ENCODE measurements around the gene GRN.

Gene GRN

DNA sequence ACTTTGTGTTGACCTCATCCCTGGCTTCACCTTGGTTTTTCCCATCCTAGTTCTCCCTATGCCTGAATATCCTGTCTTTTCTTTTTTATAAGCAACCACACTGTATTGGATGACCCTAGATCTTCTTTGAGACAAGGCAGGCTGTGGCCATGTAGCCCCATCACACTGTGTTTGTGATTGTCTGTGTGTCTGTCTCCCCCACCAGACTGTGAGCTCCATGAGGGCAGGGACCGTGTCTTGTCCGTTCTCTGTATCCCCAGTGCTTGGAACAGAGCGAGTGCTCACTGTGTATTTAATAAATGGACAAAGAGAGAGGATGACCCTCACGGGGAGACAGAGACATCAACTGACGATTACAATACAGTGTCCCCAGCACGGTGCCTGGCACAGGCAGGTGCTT is 27.6 kb upstream of the GRN start:
- Mint-ChIP-seq H3K4me3 (peak overlapping the region in 2 of 3 experiments; percentile 17 to 48), H3K27ac (no peak overlapping the region), H3K9me3 (peaks cover 4% of the 10 kb centered on the region), H3K36me3 (ENCODE audit: low read depth) (peaks cover 5% of the 10 kb centered on the region), H3K4me1 (peaks cover 9% of the 10 kb centered on the region), H3K27me3 (ENCODE audit: low read depth) (peaks cover 71% of the 10 kb centered on the region)
- TF ChIP-seq, protein P1, sequence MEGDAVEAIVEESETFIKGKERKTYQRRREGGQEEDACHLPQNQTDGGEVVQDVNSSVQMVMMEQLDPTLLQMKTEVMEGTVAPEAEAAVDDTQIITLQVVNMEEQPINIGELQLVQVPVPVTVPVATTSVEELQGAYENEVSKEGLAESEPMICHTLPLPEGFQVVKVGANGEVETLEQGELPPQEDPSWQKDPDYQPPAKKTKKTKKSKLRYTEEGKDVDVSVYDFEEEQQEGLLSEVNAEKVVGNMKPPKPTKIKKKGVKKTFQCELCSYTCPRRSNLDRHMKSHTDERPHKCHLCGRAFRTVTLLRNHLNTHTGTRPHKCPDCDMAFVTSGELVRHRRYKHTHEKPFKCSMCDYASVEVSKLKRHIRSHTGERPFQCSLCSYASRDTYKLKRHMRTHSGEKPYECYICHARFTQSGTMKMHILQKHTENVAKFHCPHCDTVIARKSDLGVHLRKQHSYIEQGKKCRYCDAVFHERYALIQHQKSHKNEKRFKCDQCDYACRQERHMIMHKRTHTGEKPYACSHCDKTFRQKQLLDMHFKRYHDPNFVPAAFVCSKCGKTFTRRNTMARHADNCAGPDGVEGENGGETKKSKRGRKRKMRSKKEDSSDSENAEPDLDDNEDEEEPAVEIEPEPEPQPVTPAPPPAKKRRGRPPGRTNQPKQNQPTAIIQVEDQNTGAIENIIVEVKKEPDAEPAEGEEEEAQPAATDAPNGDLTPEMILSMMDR (IDR thresholded peaks at IDR 0.05; ENCODE audit: unreplicated experiment in 3 of 3): no peak

DNA sequence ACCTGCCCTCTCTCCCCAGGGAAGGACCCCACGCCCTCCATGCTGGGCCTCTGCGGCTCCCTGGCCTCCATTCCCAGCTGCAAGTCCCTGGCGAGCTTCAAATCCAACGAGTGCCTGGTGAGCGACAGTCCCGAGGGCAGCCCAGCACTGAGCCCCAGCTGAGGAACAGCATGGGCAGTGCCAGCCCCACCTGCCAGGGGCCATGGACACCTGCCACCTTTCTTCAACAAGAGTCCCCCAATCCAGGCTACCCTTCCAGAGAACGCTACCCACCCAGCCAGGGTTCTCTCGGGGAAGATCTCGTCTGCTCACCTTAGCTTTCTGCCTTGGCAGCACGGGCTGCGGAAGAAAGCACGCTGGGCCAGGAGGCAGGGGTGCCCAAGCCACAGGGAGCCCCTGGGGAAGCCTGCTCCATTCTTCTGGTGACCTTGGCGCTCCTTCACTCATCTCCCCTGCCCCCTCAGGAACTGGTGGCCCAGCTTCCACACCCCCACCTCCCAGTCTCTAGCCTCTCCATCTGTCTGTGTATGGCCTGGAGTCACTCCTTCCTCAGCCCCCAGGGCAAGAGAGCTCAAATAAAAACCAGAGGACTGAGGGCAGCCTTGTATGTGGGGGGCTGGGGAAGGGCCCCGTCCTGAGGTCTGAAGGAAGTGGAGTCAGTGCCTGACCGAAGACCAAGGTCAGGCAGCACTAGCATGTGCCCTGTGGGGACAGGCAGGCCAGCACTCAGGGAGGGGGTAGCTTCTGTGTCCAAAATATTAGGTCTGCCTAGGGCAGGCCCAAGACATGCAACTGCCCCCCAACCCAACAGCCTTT is 26.8 kb upstream of the GRN start:
- Mint-ChIP-seq H3K4me1 (peaks cover 9% of the 10 kb centered on the region), H3K27me3 (ENCODE audit: low read depth) (peaks cover 65% of the 10 kb centered on the region), H3K27ac (no peak overlapping the region), H3K9me3 (peaks cover 4% of the 10 kb centered on the region), H3K4me3 (no peak overlapping the region), H3K36me3 (ENCODE audit: low read depth) (peaks cover 5% of the 10 kb centered on the region)
- TF ChIP-seq, protein P1 (IDR thresholded peaks at IDR 0.05; ENCODE audit: unreplicated experiment in 3 of 3): no peak

DNA sequence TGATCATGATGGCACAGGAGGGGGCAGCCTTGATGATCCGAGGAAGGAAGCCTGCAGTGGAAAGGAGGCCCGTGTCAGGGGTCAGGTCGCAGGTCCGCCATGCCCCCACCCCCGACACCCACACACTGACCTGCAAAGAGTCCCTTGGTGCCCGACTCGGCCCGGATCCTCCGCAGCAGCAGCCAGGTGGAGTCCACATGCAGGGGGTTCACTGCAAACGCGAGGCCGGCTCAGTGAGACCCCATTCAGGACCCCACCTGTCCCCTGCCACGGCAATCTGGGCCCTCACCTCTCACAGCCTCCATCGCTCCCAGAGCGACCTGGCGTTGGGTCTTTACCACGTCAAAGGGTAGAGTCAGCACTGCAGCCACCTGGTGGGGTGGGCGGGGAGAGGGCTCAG is 25.0 kb upstream of the GRN start:
- H3K36me3 Mint-ChIP-seq (ENCODE audit: low read depth): peaks cover 5% of the 10 kb centered on the region
- TF ChIP-seq, protein P1 (IDR thresholded peaks at IDR 0.05; ENCODE audit: unreplicated experiment in 3 of 3): no peak
- no peak overlapping the region for H3K4me3 Mint-ChIP-seq
- peaks cover 50% of the 10 kb centered on the region for H3K27me3 Mint-ChIP-seq (ENCODE audit: low read depth)
- H3K9me3 Mint-ChIP-seq: peaks cover 4% of the 10 kb centered on the region
- H3K4me1 Mint-ChIP-seq: peaks cover 9% of the 10 kb centered on the region
- no peak overlapping the region for H3K27ac Mint-ChIP-seq

DNA sequence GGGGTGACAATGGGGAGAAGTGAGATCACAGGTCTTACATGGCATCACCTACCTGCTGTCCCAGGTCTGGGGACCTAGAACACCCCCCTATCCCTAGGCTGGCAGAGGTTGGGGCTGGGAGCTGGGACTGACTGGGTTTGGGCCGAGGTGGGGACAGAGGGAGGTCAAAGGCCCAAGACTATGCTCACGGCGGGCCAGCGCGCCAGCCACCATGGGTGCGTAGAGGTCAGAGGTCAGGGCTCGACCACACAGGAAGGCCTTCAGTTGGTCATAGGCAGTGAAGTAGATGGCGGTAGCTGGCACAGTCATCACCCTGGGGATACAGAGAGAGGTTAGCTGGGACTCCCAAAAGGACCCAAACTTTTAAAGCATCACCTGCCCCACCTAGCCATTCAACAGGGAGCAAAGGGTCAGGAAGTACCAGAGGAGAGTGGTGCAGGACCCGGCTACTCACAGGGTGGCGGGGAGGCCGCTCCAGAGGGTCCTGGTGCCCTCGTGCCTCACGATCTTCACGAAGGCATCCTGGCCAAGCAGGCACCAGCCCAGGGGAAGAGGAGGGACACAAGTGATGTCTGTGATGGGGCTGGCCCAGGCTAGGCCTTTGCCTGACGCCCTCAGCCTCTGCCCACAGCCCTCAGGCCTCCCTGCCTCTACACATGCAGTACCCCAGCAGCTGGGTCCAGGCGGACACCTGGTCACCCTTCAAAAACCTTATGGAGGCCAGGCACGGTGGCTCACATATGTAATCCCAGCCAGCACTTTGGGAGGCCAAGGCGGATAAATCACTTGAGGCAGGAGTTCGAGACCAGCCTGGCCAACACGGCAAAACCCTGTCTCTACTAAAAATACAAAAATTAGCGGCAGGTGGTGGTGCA is 23.6 kb upstream of the GRN start:
- Mint-ChIP-seq H3K9me3 (peaks cover 4% of the 10 kb centered on the region), H3K4me1 (peaks cover 4% of the 10 kb centered on the region), H3K36me3 (ENCODE audit: low read depth) (peaks cover 5% of the 10 kb centered on the region), H3K27ac (no peak overlapping the region), H3K4me3 (peak overlapping the region; percentile 32 to 54 (median 50)), H3K27me3 (ENCODE audit: low read depth) (peaks cover 40% of the 10 kb centered on the region)
- TF ChIP-seq, protein P1 (IDR thresholded peaks at IDR 0.05; ENCODE audit: unreplicated experiment in 3 of 3): no peak

DNA sequence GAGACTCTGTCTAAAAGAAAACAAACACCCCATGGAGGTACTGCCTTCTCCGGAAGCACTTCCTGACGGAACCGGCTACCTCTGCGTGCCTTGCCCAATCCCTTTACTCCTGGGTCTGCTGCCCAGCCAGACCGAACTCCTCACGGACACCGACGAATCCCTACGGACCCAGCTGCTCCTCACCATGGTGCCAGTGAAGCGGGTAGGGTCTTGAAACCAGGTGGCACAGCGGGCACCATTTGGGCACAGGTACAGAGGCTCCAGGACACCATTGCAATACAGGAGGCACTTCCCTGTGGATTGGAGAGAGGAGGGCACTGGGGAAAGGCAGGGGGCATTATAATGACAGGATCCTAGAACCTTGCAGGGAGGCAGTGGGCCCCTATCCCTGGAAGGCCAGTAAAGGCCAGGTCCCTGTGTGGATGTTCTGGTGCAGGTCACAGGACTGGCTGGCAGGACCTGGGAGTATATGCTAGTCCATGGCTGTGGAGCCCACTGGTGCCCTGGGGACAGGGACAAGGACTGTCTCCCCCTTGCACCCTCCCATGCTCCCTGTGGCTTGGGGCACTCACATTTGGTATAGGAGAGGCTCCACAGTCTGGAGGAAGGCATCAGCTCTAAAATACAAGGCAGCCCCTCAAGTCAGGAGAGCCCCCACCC is 22.7 kb upstream of the GRN start:
- peaks cover 9% of the 10 kb centered on the region for H3K4me1 Mint-ChIP-seq
- H3K27ac Mint-ChIP-seq: no peak overlapping the region
- H3K36me3 Mint-ChIP-seq (ENCODE audit: low read depth): peaks cover 5% of the 10 kb centered on the region
- TF ChIP-seq, protein P1 (IDR thresholded peaks at IDR 0.05; ENCODE audit: unreplicated experiment in 3 of 3): no peak
- peaks cover 3% of the 10 kb centered on the region for H3K9me3 Mint-ChIP-seq
- peak overlapping the region; percentile 55 to 75 (median 69) for H3K4me3 Mint-ChIP-seq
- H3K27me3 Mint-ChIP-seq (ENCODE audit: low read depth): peaks cover 31% of the 10 kb centered on the region

Data from nephron (organoid).